HepG2 (cell line): ENCODE data around the gene FBXW2. TPM values are rescaled to one million over a fixed set of nuclear protein-coding genes. Genes with fewer than 3 reads are reported as not detected.

Source experiments
- ATAC-seq: fragments of 200-7000 bp; cut with Tn5 transposase; 3 replicates; pipeline ENCODE4 v1.9.1; 2020; ENCODE audit warnings: mild to moderate bottlenecking, moderate library complexity
- BruUV-seq: library from RNA; stranded (reverse); fragments of 400-500 nt; replicated peaks from 2 replicates; lab custom pipeline; 2021; lab: Mats Ljungman, UMichigan
- CTCF ChIA-PET: fragments of 300-600 bp; formaldehyde crosslinking; extraction: SDS; loops from one replicate; lab custom pipeline; 2021; ENCODE audit warnings: low total read pairs, inconsistent platforms, low intra/inter-chr PET ratio; lab: Yijun Ruan, JAX
- POLR2A ChIA-PET: fragments of 350-600 bp; sonication (Branson Sonifier 250); formaldehyde crosslinking; loops from one replicate; lab custom pipeline; 2020; ENCODE audit warnings: antibody characterized with exemption, inconsistent platforms; lab: Yijun Ruan, JAX
- DNase-seq: peaks from one replicate; pipeline ENCODE4 v3.0.0-alpha.2; 2015; ENCODE audit warnings: low spot score
- FAIRE-seq: peaks from 3 replicates; lab custom pipeline; 2011; peaks lifted over from hg19 to GRCh38; lab: Jason Lieb, UNC
- H2AFZ ChIP-seq: one replicate; pipeline ENCODE4 v1.6.1; 2011; ENCODE audit warnings: low read length, inconsistent platforms
- H3K27ac ChIP-seq: fragments of 300-600 bp; 3 replicates; pipeline ENCODE4 v1.8.0; 2011; ENCODE audit warnings: mixed run types, mild to moderate bottlenecking, mixed read lengths, low read length, inconsistent platforms; ENCODE audit not compliant: insufficient read depth; ENCODE audit errors: extremely low read length
- H3K27me3 ChIP-seq, 2 experiments: fragments of 200-600 bp in 1 of 2; 2 replicates in 1 of 2; 3 replicates in 1 of 2; pipeline versions ENCODE4 v1.6.0 to v1.8.0; 2011; ENCODE audit warnings: low read length in 2 of 2, mild to moderate bottlenecking in 2 of 2, moderate library complexity in 2 of 2, inconsistent platforms in 1 of 2; ENCODE audit not compliant: insufficient read depth in 2 of 2, control insufficient read depth in 1 of 2
- H3K36me3 ChIP-seq, 2 experiments: fragments of 200-600 bp in 1 of 2; replicated peaks in 1 of 2; 2 replicates in 1 of 2; 3 replicates in 1 of 2; pipeline versions ENCODE4 v1.5.1 to v1.8.0; 2011; ENCODE audit warnings: low read length in 2 of 2, inconsistent platforms in 1 of 2; ENCODE audit not compliant: insufficient read depth in 2 of 2, control insufficient read depth in 1 of 2
- H3K4me1 ChIP-seq: 2 replicates; pipeline ENCODE4 v1.5.1; 2012; ENCODE audit warnings: low read length, inconsistent platforms; ENCODE audit not compliant: insufficient read depth
- H3K4me2 ChIP-seq: 2 replicates; pipeline ENCODE4 v1.6.0; 2011; ENCODE audit warnings: low read depth, low read length, inconsistent platforms
- H3K4me3 ChIP-seq, 3 experiments: fragments of 200-600 bp in 1 of 3; sonication (generic), shearing (Covaris generic) in 1 of 3; replicated peaks in 1 of 3; 2 replicates each; pipeline ENCODE4 v1.5.1; 2011 to 2016; ENCODE audit warnings: low read length in 3 of 3, inconsistent platforms in 2 of 3, low read depth in 2 of 3, mild to moderate bottlenecking in 2 of 3, control low read depth in 1 of 3, mixed read lengths in 1 of 3; ENCODE audit not compliant: insufficient read depth in 1 of 3
- H3K79me2 ChIP-seq: one replicate; pipeline ENCODE4 v1.6.1; 2011; ENCODE audit warnings: low read length, inconsistent platforms; ENCODE audit not compliant: insufficient read depth
- H3K9ac ChIP-seq: 2 replicates; pipeline ENCODE4 v1.6.0; 2011; ENCODE audit warnings: mild to moderate bottlenecking, low read depth, low read length, inconsistent platforms; ENCODE audit not compliant: insufficient read depth
- H3K9me3 ChIP-seq: 2 replicates; pipeline ENCODE4 v1.5.1; 2012; ENCODE audit warnings: mild to moderate bottlenecking, low read length
- H4K20me1 ChIP-seq: 2 replicates; pipeline ENCODE4 v1.6.0; 2011; ENCODE audit warnings: inconsistent platforms, mild to moderate bottlenecking, low read length, moderate library complexity; ENCODE audit not compliant: insufficient read depth
- CBFB ChIP-seq: sonication (generic); formaldehyde crosslinking; IDR thresholded peaks from 2 replicates; pipeline ENCODE4 v1.4.0; 2020; ENCODE audit warnings: missing genetic modification reagents
- HDAC6 ChIP-seq: fragments of 200-600 bp; sonication (generic); IDR thresholded peaks from 2 replicates; pipeline ENCODE4 v1.7.0; 2017; ENCODE audit warnings: mild to moderate bottlenecking, antibody characterized with exemption, low read length, low read depth
- MYNN ChIP-seq: sonication (generic); formaldehyde crosslinking; IDR thresholded peaks from 2 replicates; pipeline ENCODE4 v1.4.0; 2020; ENCODE audit warnings: mild to moderate bottlenecking, low read depth, missing genetic modification reagents
- NFKB2 ChIP-seq: sonication (generic); formaldehyde crosslinking; IDR thresholded peaks from 2 replicates; pipeline ENCODE4 v1.4.0; 2020; ENCODE audit warnings: missing genetic modification reagents, borderline replicate concordance
- PPARG ChIP-seq: conservative IDR thresholded peaks from 2 replicates; pipeline ENCODE4 v1.6.1; 2016; ENCODE audit warnings: missing biosample characterization, missing genetic modification reagents
- RBFOX2 ChIP-seq: fragments of 200-400 bp; formaldehyde crosslinking; IDR thresholded peaks from 2 replicates; pipeline ENCODE4 v1.6.1; 2017; ENCODE audit warnings: low read depth, mild to moderate bottlenecking, low read length
- RFX5 ChIP-seq: IDR thresholded peaks from 2 replicates; pipeline ENCODE4 v1.6.1; 2011; ENCODE audit warnings: low read depth, low read length, improper control_type of control experiment
- SCMH1 ChIP-seq: sonication (generic); formaldehyde crosslinking; IDR thresholded peaks from 2 replicates; pipeline ENCODE4 v1.9.0; 2021; ENCODE audit warnings: missing genetic modification reagents, mild to moderate bottlenecking, borderline replicate concordance
- SMARCC2 ChIP-seq: fragments of 450-650 bp; IDR thresholded peaks from 2 replicates; pipeline ENCODE4 v1.6.1; 2017; ENCODE audit warnings: antibody characterized with exemption, mild to moderate bottlenecking
- ZNF205 ChIP-seq: IDR thresholded peaks from 2 replicates; pipeline ENCODE4 v1.6.1; 2018; ENCODE audit warnings: missing biosample characterization, missing genetic modification reagents
- ZNF317 ChIP-seq: sonication (generic); formaldehyde crosslinking; IDR thresholded peaks from 2 replicates; pipeline ENCODE4 v1.5.0; 2020; ENCODE audit warnings: mild to moderate bottlenecking, missing genetic modification reagents
- ZSCAN29 ChIP-seq: sonication (generic); formaldehyde crosslinking; conservative IDR thresholded peaks from 2 replicates; pipeline ENCODE4 v1.4.0; 2020; ENCODE audit warnings: mild to moderate bottlenecking, missing genetic modification reagents
- WGBS: methylation state at CpG from one replicate; pipeline ENCODE4 v1.1.6; 2017; ENCODE audit warnings: low lambda C conversion rate; 5-methylcytosine and 5-hydroxymethylcytosine counted together
- in situ Hi-C: cut with HindIII; loops from 2 replicates; pipeline ENCODE4 v1.10.0; 2017; ENCODE audit warnings: low pct_unique_long_range_greater_than_20kb; ENCODE audit not compliant: extremely low pct_ligation_motif_present
- intact Hi-C: fragments of 100-400 bp; cut with micrococcal nuclease; formaldehyde crosslinking; loops from one replicate; pipeline ENCODE4 v1.10.0; 2022; ENCODE audit not compliant: unreplicated experiment
- polyA plus RNA-seq, 8 experiments: library from polyadenylated mRNA; depleted of rRNA in 3 of 8; stranded (reverse) in 7 of 8; unstranded in 1 of 8; fragments of >200 nt; fragmentation: Illumina TruSeq in 4 of 8; extraction: Trizol in 4 of 8; gene quantifications; 2 replicates each; pipeline versions ENCODE4 v1.2.1 to v1.2.3, GENCODE V29; 2011 to 2016; ENCODE audit warnings: low read depth in 4 of 8, missing spikeins in 1 of 8, mixed read lengths in 1 of 8; ENCODE audit not compliant: insufficient read depth in 1 of 8
- total RNA-seq, 5 experiments: library from RNA; depleted of rRNA; stranded (reverse); fragments of >200 nt; fragmentation: Illumina TruSeq; extraction: Trizol; gene quantifications; 2 replicates each; pipeline ENCODE4 v1.2.3, GENCODE V29; 2016; ENCODE audit warnings: low read depth in 1 of 5
- TF ChIP-seq, protein P1 (sequence below): sonication (generic); formaldehyde crosslinking; IDR thresholded peaks from 2 replicates; pipeline ENCODE4 v1.5.0; 2020; ENCODE audit warnings: missing genetic modification reagents, mild to moderate bottlenecking, borderline replicate concordance
- TF ChIP-seq, protein P2 (sequence below): fragments of 450-650 bp; IDR thresholded peaks from 2 replicates; pipeline ENCODE4 v1.6.1; 2016
- TF ChIP-seq, protein P3 (sequence below): sonication (generic); formaldehyde crosslinking; IDR thresholded peaks from 2 replicates; pipeline ENCODE4 v1.4.0; 2020; ENCODE audit warnings: missing genetic modification reagents

The FBXW2 gene
- total and polyA plus RNA-seq, 2 of the 13 experiments (the other 11 are each of a cell fraction or from before 2014, with no cell fraction given), result 35.4 to 43.1 TPM

DNA sequence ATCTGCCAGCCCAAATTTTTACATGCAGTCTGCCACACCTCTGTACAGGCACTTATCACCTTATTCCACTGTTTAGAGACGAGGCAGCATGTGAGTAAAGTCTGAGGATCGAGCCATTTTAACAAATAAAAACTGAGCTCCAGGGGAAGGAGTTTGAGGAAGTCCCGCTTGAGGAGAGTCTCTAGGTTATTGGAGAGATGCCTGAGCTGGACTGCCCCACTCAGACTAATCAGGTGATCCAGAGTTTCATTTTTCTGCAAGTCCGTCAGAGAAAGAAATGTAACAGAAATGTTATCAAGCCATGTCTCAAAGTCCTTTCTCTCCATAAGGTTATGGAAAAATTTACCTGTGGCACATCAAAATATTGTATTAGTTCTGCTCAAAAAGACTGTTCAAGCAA lies 5.3 kb downstream of the FBXW2 start:
- 89% methylated on average over 4 of the region's 4 CpGs for WGBS
- no peak for ATAC-seq
- CTCF ChIA-PET, result no interaction called here
- Histone ChIP-seq H3K4me3 (no peak overlapping the region), H3K9ac (no peak overlapping the region), H3K79me2 (peaks cover 71% of the 10 kb centered on the region), H3K4me1 (peaks cover 64% of the 10 kb centered on the region), H2AFZ (no peak overlapping the region), H3K9me3 (no peaks in the 10 kb centered on the region), H3K4me2 (no peak overlapping the region), H3K36me3 (peaks cover 8 to 37% of the 10 kb centered on the region in 2 experiments), H3K27me3 (no peaks in the 10 kb centered on the region; a peak in 1 of 5 replicates), H4K20me1 (no peaks in the 10 kb centered on the region), H3K27ac (no peak overlapping the region)
- DNase-seq, result no peak
- intact Hi-C loops (no loop called here), in situ Hi-C loops (no loop called here)
- no TSS peak for BruUV-seq
- TF ChIP-seq, protein P1, sequence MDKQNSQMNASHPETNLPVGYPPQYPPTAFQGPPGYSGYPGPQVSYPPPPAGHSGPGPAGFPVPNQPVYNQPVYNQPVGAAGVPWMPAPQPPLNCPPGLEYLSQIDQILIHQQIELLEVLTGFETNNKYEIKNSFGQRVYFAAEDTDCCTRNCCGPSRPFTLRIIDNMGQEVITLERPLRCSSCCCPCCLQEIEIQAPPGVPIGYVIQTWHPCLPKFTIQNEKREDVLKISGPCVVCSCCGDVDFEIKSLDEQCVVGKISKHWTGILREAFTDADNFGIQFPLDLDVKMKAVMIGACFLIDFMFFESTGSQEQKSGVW (CRISPR knock-in tag), result no peak
- no peak; the same call in 1 of the 2 replicates for TF ChIP-seq RBFOX2
- TF ChIP-seq PPARG, result no peak
- TF ChIP-seq ZNF317, result no peak
- TF ChIP-seq MYNN, result no peak
- no peak for TF ChIP-seq SCMH1 (CRISPR knock-in tag)
- no peak for TF ChIP-seq CBFB (CRISPR knock-in tag)
- TF ChIP-seq HDAC6, result no peak
- TF ChIP-seq ZSCAN29 (CRISPR knock-in tag), result no peak
- TF ChIP-seq, protein P2, sequence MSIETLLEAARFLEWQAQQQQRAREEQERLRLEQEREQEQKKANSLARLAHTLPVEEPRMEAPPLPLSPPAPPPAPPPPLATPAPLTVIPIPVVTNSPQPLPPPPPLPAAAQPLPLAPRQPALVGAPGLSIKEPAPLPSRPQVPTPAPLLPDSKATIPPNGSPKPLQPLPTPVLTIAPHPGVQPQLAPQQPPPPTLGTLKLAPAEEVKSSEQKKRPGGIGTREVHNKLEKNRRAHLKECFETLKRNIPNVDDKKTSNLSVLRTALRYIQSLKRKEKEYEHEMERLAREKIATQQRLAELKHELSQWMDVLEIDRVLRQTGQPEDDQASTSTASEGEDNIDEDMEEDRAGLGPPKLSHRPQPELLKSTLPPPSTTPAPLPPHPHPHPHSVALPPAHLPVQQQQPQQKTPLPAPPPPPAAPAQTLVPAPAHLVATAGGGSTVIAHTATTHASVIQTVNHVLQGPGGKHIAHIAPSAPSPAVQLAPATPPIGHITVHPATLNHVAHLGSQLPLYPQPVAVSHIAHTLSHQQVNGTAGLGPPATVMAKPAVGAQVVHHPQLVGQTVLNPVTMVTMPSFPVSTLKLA, result no peak
- TF ChIP-seq, protein P3, sequence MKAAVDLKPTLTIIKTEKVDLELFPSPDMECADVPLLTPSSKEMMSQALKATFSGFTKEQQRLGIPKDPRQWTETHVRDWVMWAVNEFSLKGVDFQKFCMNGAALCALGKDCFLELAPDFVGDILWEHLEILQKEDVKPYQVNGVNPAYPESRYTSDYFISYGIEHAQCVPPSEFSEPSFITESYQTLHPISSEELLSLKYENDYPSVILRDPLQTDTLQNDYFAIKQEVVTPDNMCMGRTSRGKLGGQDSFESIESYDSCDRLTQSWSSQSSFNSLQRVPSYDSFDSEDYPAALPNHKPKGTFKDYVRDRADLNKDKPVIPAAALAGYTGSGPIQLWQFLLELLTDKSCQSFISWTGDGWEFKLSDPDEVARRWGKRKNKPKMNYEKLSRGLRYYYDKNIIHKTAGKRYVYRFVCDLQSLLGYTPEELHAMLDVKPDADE (CRISPR knock-in tag), result no peak
- TF ChIP-seq ZNF205 (CRISPR knock-in tag), result no peak
- TF ChIP-seq NFKB2 (CRISPR knock-in tag), result no peak
- TF ChIP-seq SMARCC2, result no peak
- TF ChIP-seq RFX5, result no peak
- POLR2A ChIA-PET, result no interaction called here
- no peak for FAIRE-seq
